GM21825 (cell line): ENCODE results near the gene SLC25A43.
"Not testable (repeated sequence)": the region's sequence is repeated elsewhere in the genome, so short reads cannot be mapped to it uniquely, and the experiment has no call there.

Experiments used
- ATAC-seq: cut with Tn5 transposase; IDR thresholded peaks from one replicate; pipeline ENCODE4 v1.9.1; 2021; ENCODE audit warnings: mild to moderate bottlenecking, moderate library complexity; ENCODE audit not compliant: unreplicated experiment

SLC25A43 gene

DNA sequence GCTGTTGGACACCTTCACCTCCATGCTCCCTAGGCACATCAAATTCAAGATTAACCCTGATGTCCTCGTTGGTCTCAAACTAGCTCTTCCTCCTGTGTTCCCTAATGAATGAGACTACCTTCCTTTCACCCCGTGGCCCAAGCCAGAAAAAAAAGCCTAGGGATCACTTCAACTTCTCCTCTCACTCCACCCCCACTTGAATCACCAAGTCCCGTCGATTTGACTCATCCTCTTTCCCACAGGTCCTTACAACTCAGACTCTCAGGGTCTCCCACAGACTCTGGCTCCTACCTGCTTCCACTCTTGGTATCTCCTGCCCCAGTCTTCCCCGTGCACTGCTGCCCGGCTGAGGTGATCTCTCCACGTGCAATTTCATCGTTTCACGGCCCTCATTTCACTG, 8.5 kb downstream of the SLC25A43 start:
- ATAC-seq, result no peak

DNA sequence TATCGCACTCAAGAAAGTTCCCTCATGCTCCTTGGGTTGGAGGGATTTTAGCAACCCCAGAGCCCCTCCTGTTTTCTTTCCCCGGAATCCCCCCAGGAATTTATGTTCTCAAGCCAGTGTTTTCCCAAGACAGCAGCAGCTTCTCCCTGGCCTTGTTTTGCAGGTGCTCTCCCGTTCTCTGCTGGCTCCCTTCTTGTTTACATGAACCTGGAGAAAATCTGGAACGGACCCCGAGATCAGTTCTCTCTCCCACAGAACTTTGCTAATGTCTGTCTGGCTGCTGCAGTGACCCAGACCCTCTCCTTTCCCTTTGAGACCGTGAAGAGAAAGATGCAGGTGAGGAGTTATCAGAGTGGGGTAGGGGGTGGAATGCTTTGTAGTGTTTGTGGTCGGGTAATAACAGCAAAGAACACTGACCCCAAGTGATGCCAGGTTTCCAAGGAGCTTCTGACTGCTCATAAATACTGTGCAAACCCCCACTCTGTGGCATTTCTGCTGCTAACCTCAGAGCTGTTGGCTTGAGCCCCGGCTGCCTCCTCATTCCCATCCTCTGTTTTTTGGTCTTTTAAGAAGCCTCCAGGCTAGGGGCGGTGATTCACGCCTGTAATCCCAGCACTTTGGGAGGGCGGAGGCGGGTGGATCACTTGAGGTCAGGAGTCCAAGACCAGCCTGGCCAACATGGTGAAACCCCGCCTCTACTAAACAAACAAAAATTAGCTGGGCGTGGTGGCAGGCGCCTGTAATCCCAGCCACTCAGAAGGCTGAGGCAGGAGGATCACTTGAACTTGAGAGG, 11.1 kb downstream of the SLC25A43 start:
- no peak for ATAC-seq

DNA sequence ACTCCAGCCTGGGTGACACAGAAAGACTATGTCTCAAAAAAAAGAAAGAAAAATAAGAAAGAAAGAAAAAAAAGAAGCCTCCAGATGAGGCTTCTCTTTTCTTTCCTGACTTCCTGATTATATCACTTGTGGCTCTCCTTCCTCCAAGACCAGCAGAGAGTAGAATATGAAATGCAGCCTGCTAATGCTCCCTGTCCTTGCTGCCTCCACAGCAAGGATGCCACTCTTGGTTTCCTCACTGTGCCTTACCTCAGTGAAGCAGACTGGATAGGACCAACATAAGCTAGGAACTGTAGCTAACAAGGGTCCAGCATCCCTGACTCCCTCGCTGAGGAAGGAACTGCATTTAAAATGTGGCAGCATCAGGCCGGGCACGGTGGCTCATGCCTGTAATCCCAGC, 11.7 kb downstream of the SLC25A43 start:
- no peak for ATAC-seq

DNA sequence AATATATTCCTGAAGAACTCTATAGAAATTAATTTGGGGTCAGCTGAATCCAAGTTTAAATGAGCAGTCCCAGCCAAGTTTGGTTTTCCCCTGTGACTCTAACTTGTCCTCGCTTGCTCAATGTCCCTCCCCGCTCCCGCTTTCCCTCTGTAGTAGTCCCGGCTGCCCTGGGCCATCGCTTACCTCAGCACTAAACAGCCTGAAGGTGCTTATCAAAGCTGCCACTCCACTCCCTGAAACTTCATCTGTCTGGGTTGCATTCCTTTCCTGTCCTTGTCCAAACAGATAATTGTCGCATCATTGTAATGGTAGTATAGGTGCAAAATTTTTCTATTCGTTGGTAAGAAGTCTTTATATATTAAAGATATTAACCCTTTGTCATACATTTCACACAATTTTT, 12.8 kb downstream of the SLC25A43 start:
- no peak for ATAC-seq

- ATAC-seq, result no peak
These were observed 18.2 kb downstream of the SLC25A43 start for GRCh38 chrX:119417376-119417775.

DNA sequence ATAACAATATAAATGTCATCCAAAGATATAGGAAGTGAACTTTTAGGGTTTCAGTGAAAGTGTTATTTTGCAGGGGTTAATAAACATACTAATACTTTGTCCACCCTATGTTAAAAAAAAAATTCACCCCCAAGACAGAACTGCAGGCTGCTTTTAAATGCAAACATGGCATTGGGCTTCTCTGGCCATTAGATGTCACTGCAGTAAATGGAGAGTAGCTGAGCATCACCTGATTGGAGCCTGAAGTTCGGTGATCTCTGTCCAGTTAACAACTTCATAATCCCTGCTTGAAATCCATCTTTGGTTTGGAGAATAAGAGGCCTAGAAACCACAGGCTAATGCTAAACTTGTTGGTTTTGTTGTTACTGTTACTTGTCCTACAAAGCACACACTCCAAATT, 18.7 kb downstream of the SLC25A43 start:
- no peak for ATAC-seq

- ATAC-seq, result no peak
These were observed 20.0 kb downstream of the SLC25A43 start for GRCh38 chrX:119419146-119419545.

DNA sequence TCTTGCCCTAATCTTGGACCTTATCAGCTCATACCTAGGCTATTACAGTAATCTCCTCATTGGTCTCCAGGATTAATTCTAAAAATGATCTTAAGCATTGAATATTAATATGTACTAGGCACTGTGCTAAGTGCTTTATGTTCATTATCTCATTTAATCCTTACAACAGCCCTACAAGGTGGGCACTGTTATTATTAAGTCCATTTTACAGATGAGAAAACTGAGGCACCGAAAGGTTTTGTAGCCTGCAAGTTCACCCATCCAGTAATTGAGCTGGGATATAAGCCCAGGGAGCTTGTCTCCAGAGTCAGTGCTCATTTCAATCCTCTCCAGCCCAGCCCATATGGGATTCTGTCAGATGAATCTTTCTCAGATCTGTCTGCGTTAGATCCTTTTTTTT, 20.8 kb downstream of the SLC25A43 start:
- ATAC-seq, result no peak

- ATAC-seq, result no peak
These were observed 22.0 kb downstream of the SLC25A43 start for GRCh38 chrX:119421016-119421705.

DNA sequence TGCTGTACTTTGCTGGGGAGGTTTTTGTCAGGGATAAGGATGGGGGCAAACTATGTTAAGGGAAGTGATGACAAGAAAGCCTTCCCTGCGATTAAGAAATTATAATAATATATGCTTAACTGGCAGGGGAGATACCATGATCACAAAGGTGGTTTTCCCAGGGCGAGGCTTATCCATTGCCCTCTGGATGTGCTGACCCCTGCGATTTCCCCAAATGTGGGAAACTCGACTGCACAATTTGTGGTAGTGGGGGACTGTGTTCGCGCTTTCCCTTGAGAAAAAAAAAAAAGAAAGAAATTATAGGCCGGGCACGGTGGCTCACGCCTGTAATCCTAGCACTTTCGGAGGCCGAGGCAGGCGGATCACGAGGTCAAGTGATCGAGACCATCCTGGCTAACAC, 24.5 kb downstream of the SLC25A43 start:
- ATAC-seq, result no peak

- ATAC-seq, result no peak
These were observed 25.9 kb downstream of the SLC25A43 start for GRCh38 chrX:119424999-119425398.

- peak; percentile 85 for ATAC-seq
These were observed 28.1 kb downstream of the SLC25A43 start for GRCh38 chrX:119427024-119427794.

DNA sequence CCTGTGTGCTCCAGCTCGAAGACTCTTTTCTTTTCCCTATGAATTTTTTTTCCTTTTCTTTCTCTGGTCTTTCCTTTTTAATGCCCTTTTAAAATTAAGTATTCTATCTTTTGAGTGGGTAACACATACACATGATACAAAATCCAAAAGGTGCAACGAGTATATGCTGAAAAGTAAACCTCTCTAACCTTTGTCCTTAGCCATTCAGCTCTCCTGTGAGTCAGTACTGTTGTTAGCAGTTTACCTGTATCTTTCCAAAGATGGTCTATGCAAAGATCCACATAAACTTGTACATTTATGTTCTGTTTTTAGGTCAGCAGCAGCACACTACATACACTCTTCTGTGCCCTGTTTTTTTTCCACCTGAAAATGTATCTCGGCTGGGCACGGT, 28.7 kb downstream of the SLC25A43 start:
- ATAC-seq, result no peak

GRCh38 chrX:119429471-119429870, 30.3 kb downstream of the SLC25A43 start:
- no peak for ATAC-seq

DNA sequence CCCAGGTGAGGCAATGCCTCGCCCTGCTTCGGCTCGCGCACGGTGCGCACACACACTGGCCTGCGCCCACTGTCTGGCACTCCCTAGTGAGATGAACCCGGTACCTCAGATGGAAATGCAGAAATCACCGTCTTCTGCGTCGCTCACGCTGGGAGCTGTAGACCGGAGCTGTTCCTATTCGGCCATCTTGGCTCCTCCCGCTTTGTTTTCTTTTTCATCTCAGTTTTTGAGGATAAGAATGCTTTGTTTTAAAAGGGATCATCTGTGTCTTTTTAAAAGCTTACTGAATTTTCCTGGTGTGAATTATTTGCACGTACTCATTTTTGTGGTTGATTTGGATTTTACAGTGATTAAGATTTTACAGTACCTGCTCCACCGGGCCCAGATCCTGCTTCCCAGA, 42.2 kb downstream of the SLC25A43 start:
- not testable (repeated sequence) for ATAC-seq

- no peak for ATAC-seq
These were observed 43.1 kb downstream of the SLC25A43 start for GRCh38 chrX:119442286-119442685.

DNA sequence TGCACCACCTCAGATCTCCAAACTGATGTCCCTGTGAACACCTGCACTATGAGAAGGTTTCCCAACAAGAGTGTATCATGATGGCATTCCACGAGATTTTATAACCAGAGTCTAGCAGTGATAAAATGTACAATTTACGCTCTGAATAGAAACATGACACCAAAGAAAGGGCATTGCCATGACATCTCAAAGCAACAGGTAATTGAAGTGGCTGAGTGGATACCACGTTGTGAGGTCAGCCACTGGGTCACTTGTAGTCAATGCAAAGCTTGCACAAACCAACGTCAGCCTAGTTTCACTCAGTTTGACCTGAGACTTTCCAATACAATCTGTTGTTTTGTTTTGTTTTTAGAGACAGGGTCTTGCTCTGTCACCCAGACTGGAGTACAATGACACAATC, 54.1 kb downstream of the SLC25A43 start:
- ATAC-seq, result no peak

DNA sequence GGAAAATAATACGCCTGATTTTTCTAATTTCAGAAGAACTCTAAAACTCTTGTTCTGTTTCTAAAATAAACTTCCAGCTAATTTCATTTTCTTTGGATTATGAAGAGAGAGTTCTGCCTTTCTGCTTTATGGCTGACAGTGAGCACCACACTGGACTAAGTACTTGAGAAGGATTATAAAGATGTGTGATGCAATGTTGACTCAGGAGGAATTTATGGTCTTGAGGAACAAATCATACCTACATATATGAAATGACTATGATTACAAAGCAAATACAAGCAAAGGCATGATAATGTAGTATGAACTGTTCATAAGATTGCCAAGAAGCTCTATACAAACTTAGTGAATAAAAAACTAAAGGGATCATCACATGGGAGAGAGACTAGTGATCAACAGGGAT, 56.1 kb downstream of the SLC25A43 start:
- ATAC-seq, result no peak

DNA sequence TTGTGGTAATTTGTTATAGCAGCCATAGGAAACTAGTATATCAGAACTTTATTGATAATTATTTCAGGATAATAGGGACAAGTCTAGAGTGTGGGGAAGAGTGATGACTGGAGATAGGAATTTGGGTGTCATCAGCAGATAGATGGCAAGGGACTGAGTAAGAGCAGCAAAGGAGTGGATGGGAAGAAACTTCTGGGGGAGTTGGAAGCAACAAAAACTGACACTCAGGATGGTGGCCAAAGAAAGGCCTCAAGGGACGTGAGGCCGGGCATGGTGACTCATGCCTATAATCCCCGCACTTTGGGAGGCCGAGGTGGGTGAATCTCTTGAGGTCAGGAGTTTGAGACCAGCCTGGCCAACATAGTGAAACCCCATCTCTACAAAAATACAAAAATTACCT, 60.0 kb downstream of the SLC25A43 start:
- ATAC-seq, result no peak

DNA sequence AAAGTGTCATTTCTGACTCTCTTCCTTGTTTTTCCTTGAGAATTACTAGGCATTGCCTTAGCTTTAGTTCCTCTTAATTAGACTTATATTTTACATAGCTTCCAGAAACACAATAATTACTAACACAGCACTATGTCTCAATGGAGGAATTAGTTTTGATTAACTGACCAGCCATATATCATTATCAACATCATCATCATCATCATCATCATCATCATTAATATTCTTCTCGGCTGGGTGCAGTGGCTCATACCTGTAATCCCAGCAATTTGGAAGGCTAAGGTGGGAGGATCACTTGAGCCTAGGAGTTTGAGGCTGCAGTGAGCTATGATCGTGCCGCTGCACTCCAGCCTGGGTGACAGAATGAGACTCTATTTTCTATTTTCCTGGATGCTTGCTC, 66.4 kb downstream of the SLC25A43 start:
- no peak for ATAC-seq

- no peak for ATAC-seq
These were observed 67.8 kb downstream of the SLC25A43 start for GRCh38 chrX:119466970-119467369.

DNA sequence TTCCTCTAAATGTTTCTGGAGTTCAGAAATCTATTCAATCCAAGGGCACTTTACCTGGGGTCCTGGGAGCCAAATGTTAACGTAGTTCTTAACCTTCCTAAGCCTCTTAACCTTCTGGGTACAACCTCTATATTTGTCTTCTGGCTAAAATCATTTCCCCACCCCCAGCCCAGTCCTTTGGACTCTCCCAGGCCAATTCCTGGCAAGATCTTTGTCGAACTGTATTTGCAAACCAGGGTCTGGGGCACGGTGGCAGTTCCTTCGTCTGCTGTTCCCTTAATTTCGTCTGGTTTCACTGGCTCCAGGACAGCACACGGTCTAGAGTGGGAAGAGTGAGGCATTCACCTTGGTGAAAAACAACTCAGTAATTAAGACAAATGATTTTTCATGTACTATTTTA, 68.3 kb downstream of the SLC25A43 start:
- no peak for ATAC-seq
